Left ventricle myocardium superior (tissue), 1 donor: ENCODE results near the gene TLDC2. TPM values are rescaled to one million over a fixed set of nuclear protein-coding genes. Genes with fewer than 3 reads are reported as not detected.
"Not testable (repeated sequence)": the region's sequence is repeated elsewhere in the genome, so short reads cannot be mapped to it uniquely, and the experiment has no call there.

Experiments
- ATAC-seq: fragments of 200-7000 bp; cut with Tn5 transposase; one replicate; pipeline ENCODE4 v1.9.1; 2020; ENCODE audit warnings: mild to moderate bottlenecking, moderate library complexity
- DNase-seq: peaks from one replicate; pipeline ENCODE4 v3.0.0-alpha.2; 2020
- intact Hi-C: fragments of 100-400 bp; cut with micrococcal nuclease; formaldehyde crosslinking; loops from one replicate; pipeline ENCODE4 v1.11.0; 2022
- long read RNA-seq: library from polyadenylated mRNA; unstranded; transcript quantifications from one replicate; pipeline ENCODE4 v2.0.0, GENCODE V29; 2021
- total RNA-seq: library from RNA; stranded (reverse); fragmentation: NEBNext Ultra II Directional; extraction: Animal tissue kit (Norgen Biotek cat#: 25700); gene quantifications from one replicate; pipeline ENCODE4 v1.2.1, GENCODE V29; 2021
- donor health status: DM: no; HTN: yes; CAD: no; lungs with severe emphysema.

Gene TLDC2
- not detected for total RNA-seq
- long read RNA-seq, partial matches to known transcripts, result 0 of 1 reads
- long read RNA-seq, other reads (novel, unspliced or antisense), result 1 of 1 reads

DNA sequence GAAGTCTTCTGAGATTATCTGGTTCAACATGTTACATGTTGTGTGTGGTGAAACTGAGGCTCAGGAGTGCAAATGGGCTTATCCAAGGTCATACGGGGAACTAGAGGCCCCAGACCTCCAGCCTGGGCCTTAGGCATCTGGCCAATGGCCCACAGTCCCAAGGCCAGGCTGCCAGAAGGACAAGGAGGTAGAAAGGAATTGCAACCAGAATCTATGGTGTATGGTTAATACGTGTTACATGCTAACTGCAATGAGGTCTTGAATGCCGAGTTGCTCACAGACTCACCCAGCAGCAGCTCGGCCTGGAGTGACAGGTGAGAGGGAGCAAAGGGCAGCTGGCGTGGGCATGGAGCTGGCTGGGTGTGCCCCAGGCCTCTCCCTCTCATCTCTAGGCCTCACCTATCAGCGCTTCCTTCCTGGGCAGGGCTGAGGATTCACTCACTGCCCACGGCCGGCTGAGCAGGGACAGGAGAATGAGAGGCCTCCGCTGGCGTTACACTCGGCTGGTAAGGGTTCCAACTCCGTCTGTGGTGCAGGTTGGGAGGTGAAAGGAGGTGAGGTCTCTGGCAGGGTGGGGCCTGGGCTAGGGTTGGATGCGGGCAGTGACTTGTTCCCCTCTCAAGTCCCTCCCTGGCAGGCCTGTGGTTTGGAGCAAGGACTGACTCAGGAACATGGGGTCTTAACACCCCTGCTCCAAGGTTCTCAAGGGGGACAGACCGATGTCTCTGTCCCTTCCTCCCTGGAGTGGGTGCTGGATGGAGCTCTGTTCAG, at the start of gene TLDC2:
Gene TLDC2, plus strand, starts transcription at position 437 of the 771 bp plus-strand sequence. Its CDS starts 37 bp downstream, at position 474.
- intact Hi-C loops, result no loop called here
- no peak for DNase-seq
- ATAC-seq, result no peak

DNA sequence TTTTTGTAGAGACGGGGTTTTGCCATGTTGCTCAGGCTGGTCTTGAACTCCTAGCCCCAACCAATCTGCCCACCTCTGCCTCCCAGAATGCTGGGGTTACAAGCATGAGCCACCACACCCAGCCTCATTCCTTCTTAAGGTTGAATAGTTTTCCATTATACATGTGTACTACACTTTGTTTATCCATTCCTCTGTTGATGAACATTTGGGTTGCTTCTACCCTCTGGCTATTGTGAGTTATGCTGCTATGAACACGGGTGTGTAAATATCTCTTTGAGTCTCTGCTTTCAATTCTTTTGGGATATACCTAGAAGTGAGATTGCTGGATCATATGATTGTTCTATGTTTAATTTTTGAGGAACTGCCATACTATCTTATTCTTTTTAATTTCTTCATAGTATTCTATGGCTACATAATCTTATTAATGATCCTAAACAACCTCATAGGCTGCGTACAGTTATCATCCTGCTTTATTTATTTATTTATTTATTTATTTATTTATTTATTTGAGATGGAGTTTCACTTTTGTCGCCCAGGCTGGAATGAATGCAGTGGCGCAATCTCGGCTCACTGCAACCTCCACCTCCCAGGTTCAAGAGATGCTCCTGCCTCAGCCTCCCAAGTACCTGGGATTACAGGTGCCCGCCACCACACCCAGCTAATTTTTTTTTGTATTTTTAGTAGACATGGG, 49.2 kb upstream of the TLDC2 start:
- DNase-seq (no peak), ATAC-seq (no peak)
- intact Hi-C loops, result no loop called here

DNA sequence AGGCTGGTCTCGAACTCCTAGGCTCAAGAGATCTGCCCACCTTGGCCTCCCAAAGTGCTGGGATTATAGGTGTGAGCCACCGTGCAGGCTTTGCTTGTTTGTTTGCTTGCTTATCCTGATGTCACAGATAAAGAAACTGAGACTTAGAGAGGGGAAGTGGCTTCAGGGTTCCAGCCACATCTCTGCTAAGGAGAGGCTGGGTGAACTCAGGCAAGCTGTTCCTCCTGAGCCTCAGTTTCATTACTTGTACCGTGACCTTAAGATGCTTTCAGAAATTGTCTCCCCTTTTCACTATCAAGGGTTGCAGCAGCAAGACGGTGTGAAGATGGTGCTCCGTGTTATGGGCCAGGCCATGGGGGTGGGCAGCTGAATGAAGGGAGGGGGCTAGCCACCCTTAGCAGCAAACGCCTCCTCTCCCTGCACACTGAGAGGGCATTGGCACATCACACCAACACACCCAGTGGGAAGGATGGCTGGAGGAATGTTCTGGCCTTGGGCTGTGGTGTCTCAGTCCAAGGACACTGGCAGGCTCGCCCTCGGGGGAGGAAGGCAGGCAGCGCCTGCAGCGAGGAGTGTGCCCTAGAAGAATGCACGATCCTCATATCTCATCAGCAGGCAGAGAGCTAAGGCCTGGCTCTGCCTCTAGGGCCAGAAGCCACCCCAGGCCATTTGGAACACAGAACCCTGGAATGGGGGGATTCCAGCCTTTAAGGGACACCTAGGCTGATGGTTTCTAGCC, 48.2 kb upstream of the TLDC2 start:
- ATAC-seq (peak; percentile 68), DNase-seq (peak; percentile 82)
- intact Hi-C loops, result no loop called here

DNA sequence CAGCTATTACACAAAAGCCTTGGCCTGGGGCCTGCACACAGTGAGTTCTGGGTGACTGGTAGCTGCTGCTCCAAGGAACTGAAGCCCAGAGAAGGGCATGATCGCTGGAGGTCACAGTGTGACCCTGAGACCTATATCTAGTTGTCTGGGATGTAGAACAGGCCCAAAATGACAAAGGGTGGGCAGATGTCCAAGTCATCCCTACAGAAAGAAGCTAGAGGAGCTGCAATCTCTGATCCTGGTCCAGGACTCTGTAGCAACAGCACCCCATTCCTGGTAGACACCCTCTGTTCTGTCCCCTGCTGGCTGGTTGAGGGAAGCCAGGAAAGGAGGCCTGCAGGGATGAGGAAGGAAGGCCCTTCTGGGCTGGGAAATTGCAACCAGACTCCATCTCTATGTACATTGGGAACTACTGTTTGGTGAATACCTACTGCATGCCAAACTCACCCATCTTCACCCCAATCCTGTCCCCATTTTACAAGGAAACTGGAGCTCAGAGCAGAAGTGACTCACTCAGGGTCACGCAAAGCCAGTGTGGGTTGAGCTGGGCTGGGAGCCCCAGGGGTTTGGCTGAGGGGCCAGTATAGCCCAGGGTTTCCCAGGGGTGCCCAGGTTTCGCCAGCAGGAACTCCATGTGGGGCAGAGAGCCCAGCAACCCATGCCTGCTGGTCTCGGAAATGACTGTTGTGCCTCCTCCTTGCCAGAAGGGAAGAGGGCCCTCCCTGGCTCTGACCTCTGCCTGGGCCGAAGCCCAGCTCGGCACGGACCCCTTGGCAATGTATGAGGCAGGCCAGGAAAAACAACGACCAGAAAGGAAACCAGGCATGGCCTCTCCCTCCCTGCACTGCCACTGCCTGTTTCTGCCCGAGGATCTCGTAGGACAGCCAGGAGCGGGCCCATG, 44.9 kb upstream of the TLDC2 start:
- peak; percentile 88 for DNase-seq
- intact Hi-C loops, result no loop called here

DNA sequence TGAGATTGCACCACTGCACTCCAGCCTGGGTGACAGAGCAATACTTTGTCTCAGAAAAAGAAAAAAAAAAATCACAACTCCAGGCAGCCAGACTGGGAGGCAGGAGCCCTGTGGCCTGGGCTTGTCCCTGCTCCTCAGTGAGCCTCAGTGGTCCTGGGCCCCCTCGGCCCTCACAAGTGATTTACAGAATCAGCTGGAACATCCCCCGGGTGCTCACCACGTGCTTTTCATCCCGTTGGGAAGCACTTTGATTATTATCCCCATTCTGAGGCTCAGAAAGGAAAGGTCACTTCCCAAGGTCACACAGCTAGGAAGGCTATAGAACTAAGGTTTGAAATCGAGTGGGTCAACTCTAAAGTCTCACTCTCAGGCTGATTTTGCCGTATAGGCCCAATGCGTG, 43.1 kb upstream of the TLDC2 start:
- no peak for ATAC-seq
- intact Hi-C loops, result no loop called here
- DNase-seq, result no peak

More for the DNA sequence above, 44.9 kb upstream of the TLDC2 start:
- peak; percentile 72 for ATAC-seq

DNA sequence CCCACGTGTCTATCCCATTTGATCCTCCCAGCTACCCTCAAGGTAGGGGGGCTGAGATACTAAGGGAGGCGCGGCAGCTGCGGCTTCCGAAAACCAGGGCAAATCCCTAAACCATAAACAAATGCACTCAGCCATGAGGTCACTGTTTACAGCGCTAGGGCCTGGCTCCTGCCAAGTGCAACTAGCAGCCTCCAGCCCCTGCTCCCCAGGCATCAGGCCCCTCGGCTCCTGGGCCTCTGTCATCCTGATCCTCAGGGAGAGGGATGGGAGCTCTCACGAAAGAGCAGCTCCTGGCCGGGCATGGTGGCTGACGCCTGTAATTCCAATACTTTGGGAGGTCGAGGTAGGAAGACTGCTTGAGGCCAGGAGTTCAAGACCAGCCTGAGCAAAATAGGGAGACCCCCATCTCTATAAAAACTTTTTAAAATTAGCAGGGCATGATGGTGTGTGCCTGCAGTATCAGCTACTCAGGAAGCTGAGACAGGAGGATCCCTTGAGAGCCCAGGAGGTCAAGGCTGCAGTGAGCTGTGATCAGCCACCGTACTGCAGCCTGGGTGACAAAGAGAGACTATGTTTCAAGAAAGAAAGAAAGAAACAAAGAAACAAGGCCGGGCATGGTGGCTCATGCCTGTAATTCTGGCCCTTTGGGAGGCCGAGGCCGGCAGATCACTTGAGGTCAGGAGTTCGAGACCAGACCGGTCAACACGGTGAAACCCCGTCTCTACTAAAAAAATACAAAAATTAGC, 42.5 kb upstream of the TLDC2 start:
- intact Hi-C loops, result no loop called here
- ATAC-seq (no peak), DNase-seq (no peak)

DNA sequence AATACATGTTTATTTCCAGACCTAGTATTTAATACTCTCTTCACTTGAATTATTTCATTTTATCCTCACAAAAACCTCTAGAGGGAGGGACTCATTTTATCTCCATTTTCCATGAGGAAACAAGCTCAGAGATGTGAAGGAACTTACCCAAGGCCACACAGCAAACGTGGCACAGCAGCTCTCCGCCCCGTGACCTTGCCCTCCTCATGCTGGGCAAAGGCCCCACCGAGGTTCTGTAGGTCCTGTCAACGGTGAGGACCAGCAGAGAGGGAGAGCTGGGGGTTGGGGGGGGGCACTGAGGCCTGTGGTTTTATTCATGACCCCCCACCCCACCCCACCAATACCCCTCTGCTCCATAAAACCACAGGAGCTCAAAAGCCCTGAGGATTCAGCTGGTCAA, 40.9 kb upstream of the TLDC2 start:
- ATAC-seq (no peak), DNase-seq (no peak)
- intact Hi-C loops, result no loop called here

DNA sequence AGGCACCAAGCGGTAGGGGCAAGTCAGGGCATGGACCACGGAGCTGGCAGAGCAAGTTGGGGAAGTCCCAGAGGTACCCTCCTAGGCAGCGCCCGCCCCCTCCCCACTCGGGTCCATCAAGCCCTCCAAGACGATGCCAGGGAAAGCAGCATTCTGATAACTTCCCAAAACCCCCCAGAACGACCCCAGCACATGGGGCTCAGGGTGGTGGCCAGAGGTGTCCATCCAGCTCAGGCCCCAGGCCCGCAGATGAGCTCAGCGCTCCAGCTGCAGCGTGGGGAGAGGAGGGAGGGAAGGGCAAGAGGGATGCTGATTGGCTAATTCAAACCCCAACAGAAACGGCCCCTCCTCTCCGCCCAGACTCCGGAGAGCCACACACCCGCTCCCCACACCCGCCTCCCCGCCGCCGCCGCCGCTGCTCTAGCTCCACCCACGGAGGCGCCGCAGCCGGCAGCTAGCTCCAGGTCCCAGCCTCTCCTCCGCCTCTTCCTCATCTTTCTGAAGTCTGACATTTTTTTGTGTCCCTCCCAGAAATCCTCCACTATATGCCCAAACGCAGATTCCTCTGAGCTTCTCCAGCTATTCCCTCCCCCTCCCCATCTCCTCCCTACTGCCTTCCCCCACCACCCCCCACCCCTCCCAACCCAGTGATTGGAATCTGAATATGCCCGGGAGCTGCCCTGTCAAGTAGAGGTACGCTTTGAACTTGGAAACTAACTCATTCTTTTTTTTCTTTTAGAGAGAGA, 40.3 kb upstream of the TLDC2 start:
- DNase-seq (peak; percentile 95), ATAC-seq (peak; percentile 88)
- intact Hi-C loops, result no loop called here

DNA sequence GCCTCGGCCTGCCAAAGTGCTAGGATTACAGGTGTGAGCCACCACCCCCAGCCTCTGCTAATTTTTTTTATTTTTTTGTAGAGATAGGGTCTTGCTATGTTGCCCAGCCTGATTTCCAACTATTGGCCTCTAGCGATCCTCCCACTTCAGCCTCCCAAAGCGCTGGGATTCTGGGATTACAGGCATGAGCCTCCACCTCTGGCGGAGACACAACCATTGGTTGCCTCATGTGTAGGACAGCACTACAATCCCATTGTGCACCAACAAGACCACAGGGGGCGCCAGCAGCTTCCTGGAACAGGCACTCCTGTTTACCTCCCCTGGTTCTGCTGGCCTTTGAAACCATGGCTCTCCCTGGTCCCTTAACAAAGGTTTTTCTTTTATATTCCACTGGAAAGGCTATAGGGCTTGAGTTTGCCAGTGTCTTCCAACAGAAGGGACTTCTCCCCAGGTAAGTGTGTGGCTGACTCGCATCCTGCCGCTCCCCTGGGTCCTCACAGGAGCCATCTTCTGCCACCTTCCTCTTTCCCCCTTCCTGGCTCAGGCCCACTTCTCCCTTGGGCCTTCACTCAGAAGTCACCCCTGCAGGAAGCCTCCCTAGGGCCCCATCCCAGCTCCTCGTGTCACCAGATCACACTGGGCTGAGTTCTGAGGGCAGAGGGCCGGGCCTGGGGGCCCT, 39.2 kb upstream of the TLDC2 start:
- intact Hi-C loops, result no loop called here
- ATAC-seq, result no peak
- DNase-seq, result peak; percentile 71

DNA sequence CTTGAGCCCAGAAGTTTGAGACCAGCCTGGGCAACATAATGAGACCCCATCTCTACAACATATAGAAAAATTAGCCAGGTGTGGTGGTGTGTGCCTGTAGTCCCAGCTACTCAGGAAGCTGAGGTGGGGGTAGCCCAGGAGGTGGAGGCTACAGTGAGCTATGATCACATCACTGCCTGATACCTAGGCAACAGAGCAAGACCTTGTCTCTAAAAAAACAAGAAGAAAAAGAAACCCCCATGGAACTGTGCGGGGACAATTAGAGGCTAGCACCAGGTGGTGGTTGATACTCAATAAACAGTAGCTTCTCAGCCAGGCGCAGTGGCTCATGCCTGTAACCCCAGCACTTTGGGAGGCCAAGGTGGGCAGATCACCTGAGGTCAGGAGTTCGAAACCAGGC, 37.6 kb upstream of the TLDC2 start:
- ATAC-seq, intact Hi-C loops, DNase-seq: not testable (repeated sequence)

DNA sequence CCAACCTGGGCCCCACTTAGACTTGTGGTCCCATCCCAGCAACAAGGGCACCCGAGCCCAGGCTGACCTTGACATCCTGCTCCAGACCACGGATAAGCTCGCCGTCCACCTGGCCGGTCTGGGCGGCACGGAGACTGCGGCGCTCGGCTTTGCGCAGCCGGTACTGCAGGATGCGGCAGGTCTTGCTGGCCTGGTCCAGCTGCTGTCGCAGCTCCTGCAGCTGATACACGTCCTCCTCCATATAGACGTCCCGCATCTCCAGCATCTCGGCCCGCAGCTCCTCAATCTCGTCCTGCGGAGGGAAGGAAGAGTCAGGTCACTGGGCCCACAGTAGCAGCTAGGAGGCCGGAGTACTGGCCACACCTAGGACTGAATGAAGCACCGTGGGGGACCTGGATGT, 36.8 kb upstream of the TLDC2 start:
- DNase-seq, result no peak
- intact Hi-C loops, result no loop called here
- ATAC-seq, result no peak

DNA sequence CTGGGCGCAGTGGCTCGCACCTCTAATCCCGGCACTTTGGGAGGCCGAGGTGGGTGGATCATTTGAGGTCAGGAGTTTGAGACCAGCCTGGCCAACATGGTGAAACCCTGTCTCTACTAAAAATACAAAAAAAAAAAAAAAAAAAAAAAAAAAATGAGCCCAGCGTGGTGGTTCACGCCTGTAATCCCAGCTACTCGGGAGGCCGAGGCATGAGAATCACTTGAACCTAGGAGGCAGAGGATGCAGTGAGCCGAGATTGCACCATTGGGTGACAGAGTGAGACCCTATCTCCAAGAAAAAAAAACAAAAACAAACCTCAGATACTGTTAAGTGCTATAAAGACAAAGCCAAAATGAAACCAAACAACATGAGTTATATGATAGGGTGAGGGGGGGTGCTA, 34.9 kb upstream of the TLDC2 start:
- ATAC-seq, DNase-seq, intact Hi-C loops: not testable (repeated sequence)

DNA sequence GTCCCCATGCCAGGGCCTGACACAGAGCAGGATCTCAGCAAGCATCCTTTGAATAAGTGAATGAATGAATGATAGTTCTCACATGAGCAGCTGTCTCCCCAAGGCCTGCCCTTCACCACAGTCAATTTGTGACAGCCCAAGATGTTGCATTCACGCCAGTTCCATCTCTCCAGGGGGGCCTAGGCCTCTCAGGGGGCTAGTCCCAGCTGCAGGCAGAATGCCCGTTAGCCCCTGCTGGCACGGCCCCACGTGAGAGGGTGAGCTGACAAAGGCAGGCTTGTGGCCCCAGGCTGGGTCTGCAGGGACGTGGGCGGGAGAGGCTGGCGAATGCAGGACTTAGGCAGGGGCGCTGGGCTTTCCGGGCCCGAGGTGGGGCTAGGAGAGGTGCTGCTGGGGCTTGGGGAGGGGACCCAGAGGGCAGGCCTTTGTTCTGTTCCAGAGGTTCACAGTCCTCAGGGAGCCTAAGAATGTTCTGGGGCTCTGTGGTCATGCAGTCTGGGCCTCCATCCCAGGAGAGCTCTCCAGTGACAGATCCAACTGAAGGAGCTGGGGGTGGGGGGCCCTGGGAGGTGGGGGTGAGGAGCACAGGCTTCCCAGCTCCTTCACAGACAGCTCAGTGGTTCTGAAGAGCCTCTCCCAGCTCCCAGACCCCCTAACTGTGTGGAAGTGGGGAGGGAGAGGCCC, 30.5 kb upstream of the TLDC2 start:
- DNase-seq, result no peak
- no peak for ATAC-seq
- intact Hi-C loops, result no loop called here

DNA sequence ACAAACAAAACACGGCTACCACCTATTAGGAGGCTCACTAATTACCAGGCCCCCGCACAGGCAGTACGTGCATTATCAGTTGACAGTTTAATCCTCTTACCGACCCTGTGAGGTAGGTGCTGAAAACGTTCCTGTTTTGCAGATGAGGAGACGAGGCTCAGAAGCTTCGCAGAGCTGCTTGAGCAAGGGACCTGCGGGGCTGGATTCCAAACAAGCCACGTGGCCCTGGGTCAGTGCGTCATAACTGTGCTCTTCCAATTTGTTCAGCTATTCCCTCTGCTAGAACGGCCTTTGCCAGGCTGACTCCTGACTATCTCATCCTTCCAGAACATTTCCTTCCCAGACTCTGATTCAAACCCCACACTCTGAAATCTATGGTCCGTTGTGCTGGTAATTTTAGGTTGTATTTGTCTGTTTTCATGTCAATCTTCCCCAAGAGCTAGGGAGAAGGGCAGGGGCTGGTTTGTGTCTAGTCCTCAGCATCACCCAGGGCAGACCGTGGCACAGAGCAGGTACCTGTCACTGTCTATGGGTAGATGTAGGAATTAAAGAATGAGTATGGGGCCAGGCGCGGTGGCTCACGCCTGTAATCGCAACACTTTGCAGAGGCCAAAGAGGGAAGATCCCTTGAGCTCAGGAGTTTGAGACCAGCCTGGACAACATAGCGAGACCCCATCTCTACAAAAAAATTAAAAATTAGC, 28.8 kb upstream of the TLDC2 start:
- ATAC-seq, result peak; percentile 86
- DNase-seq, result peak; percentile 86
- intact Hi-C loops, result no loop called here

DNA sequence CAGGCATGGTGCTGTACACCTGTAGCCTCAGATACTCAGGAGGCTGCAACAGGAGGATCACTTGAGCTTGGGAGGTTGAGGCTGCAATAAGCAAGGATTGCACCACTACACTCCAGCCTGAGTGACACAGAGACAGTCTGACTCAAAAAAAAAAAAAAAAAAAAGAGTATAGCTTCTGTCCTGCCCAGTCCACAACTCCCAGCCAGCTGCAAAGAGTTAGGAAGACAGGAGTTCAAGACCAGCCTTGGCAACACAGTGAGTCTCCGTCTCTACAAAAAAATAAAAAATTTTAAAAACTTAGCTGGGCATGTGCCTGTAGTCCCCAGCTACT, 28.3 kb upstream of the TLDC2 start:
- intact Hi-C loops, result no loop called here
- ATAC-seq (no peak), DNase-seq (no peak)

DNA sequence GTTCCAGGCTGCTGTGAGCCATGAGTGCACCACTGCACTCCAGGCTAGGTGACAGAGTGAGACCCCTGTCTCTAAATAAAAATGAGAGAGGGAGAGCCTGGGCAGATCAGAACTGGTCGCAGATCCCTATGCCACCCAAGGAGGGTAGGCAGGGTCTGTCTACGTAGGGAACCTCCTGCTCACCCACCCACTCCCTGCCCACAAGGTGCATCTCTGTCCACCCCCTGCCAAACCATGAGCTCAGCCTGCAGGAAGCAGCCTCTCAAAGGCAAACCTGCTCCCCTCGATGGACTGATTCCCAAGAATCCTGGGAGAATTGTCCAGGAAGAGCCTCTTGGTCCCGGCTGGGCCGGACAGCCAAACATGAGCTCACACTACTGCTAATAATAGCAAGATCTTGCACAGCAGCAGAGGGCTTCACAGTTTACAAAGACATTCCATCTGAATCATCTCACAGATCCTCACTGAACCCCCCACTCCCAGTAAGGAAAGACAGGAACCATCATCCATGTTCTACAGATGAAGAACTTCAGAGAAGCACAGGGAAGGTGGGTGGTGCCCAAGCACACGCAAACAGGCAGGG, 27.8 kb upstream of the TLDC2 start:
- intact Hi-C loops, result no loop called here
- ATAC-seq (peak; percentile 64), DNase-seq (peak; percentile 73)
